Measurements from ENCODE around the gene HLA-DOA. TPM values are rescaled to one million over a fixed set of nuclear protein-coding genes. Genes with fewer than 3 reads are reported as not detected.
A peak's percentile ranks its signal among the peaks of the same experiment; 100 is the strongest.

Gene HLA-DOA
- total RNA-seq, 1 donor from 2014 or later: 4.1 TPM

DNA sequence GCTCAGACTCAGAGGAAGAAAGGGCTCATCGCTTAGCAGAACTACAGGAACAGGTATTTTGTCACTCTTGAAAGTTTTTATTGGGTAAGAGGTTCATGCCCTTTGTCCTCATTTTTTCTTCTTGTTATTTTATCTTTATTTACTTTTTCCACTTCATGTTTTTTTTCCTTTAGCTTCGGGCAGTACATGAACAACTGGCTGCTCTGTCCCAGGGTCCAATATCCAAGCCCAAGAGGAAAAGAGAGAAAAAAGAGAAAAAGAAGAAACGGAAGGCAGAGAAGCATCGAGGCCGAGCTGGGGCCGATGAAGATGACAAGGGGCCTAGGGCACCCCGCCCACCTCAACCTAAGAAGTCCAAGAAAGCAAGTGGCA is 31.5 kb downstream of the HLA-DOA start:
- Mint-ChIP-seq H3K4me1 (ENCODE audit: low read depth) (peaks cover 54% of the 10 kb centered on the region), H3K36me3 (ENCODE audit: insufficient read depth) (peaks cover 76% of the 10 kb centered on the region), H3K4me3 (ENCODE audit: low read depth) (no peak overlapping the region), H3K27me3 (no peaks in the 10 kb centered on the region), H3K27ac (no peak overlapping the region), H3K9me3 (ENCODE audit: low read depth) (no peaks in the 10 kb centered on the region)
- DNase-seq (ENCODE audit: low spot score, unreplicated experiment): no peak
- TF ChIP-seq, protein P1, sequence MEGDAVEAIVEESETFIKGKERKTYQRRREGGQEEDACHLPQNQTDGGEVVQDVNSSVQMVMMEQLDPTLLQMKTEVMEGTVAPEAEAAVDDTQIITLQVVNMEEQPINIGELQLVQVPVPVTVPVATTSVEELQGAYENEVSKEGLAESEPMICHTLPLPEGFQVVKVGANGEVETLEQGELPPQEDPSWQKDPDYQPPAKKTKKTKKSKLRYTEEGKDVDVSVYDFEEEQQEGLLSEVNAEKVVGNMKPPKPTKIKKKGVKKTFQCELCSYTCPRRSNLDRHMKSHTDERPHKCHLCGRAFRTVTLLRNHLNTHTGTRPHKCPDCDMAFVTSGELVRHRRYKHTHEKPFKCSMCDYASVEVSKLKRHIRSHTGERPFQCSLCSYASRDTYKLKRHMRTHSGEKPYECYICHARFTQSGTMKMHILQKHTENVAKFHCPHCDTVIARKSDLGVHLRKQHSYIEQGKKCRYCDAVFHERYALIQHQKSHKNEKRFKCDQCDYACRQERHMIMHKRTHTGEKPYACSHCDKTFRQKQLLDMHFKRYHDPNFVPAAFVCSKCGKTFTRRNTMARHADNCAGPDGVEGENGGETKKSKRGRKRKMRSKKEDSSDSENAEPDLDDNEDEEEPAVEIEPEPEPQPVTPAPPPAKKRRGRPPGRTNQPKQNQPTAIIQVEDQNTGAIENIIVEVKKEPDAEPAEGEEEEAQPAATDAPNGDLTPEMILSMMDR (IDR thresholded peaks at IDR 0.05; ENCODE audit: unreplicated experiment): no peak

DNA sequence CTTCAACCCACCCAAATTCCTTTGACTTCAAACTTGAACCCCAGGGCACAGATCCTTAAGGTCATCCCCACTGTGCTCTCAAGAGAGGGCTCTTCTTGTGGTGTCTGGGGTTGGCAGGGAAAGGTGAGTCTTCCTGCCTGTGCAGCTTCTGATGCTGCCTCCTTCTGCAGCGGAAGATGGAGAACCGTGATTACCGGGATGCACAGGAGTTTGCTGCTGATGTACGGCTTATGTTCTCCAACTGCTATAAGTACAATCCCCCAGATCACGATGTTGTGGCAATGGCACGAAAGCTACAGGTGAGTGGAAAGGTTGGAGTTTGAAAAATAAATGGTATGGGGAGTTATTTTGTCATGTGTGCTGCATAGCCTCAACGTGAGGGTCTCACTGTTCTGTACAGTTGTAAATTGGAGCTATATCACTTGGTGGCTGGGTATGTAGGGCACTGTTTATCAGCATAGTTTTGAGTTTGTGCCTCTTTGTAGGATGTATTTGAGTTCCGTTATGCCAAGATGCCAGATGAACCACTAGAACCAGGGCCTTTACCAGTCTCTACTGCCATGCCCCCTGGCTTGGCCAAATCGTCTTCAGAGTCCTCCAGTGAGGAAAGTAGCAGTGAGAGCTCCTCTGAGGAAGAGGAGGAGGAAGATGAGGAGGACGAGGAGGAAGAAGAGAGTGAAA is 32.0 kb downstream of the HLA-DOA start:
- peaks cover 49% of the 10 kb centered on the region for H3K4me1 Mint-ChIP-seq (ENCODE audit: low read depth)
- H3K27ac Mint-ChIP-seq: peak overlapping the region; percentile 1
- no peaks in the 10 kb centered on the region for H3K27me3 Mint-ChIP-seq

DNA sequence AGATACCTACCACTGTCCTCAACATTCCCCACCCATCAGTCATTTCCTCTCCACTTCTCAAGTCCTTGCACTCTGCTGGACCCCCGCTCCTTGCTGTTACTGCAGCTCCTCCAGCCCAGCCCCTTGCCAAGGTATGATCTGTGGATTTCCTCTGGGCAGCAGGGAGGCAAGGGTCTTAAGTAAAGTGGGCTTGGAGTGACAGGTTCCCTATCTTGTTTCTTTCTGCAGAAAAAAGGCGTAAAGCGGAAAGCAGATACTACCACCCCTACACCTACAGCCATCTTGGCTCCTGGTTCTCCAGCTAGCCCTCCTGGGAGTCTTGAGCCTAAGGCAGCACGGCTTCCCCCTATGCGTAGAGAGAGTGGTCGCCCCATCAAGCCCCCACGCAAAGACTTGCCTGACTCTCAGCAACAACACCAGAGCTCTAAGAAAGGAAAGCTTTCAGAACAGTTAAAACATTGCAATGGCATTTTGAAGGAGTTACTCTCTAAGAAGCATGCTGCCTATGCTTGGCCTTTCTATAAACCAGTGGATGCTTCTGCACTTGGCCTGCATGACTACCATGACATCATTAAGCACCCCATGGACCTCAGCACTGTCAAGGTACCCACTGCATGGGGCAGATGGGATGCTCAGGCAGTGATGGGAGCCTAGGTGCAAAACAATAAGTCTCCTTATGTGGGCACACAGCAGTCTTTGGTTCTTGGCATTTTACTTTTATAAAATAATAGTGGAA is 32.9 kb downstream of the HLA-DOA start:
- peak overlapping the region; percentile 12 for H3K4me3 Mint-ChIP-seq (ENCODE audit: low read depth)
- TF ChIP-seq, protein P1 (IDR thresholded peaks at IDR 0.05; ENCODE audit: unreplicated experiment): no peak
- no peaks in the 10 kb centered on the region for H3K27me3 Mint-ChIP-seq
- no peak overlapping the region for H3K27ac Mint-ChIP-seq
- peaks cover 79% of the 10 kb centered on the region for H3K36me3 Mint-ChIP-seq (ENCODE audit: insufficient read depth)
- no peak for DNase-seq (ENCODE audit: low spot score, unreplicated experiment)
- H3K9me3 Mint-ChIP-seq (ENCODE audit: low read depth): no peaks in the 10 kb centered on the region
- peaks cover 40% of the 10 kb centered on the region for H3K4me1 Mint-ChIP-seq (ENCODE audit: low read depth)

More for the DNA sequence above, 32.0 kb downstream of the HLA-DOA start:
- TF ChIP-seq, protein P1 (IDR thresholded peaks at IDR 0.05; ENCODE audit: unreplicated experiment): no peak
- Mint-ChIP-seq H3K9me3 (ENCODE audit: low read depth) (no peaks in the 10 kb centered on the region), H3K4me3 (ENCODE audit: low read depth) (no peak overlapping the region), H3K36me3 (ENCODE audit: insufficient read depth) (peaks cover 81% of the 10 kb centered on the region)
- no peak for DNase-seq (ENCODE audit: low spot score, unreplicated experiment)

DNA sequence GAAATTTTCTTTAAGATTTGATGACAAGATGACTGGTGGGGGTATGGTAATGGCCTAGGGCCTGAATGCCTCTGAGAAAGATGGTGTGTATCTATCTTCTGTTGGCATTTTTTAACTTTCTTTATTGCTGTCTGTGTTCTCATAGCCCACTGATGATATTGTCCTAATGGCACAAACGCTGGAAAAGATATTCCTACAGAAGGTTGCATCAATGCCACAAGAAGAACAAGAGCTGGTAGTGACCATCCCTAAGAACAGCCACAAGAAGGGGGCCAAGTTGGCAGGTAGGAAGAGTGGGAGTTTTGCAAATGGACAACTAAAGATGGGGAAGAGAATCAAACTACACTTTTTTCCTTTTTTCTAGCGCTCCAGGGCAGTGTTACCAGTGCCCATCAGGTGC is 33.5 kb downstream of the HLA-DOA start:
- Mint-ChIP-seq H3K27ac (no peak overlapping the region), H3K4me3 (ENCODE audit: low read depth) (peak overlapping the region; percentile 19), H3K36me3 (ENCODE audit: insufficient read depth) (peaks cover 80% of the 10 kb centered on the region), H3K27me3 (no peaks in the 10 kb centered on the region), H3K9me3 (ENCODE audit: low read depth) (no peaks in the 10 kb centered on the region), H3K4me1 (ENCODE audit: low read depth) (peaks cover 38% of the 10 kb centered on the region)
- TF ChIP-seq, protein P1 (IDR thresholded peaks at IDR 0.05; ENCODE audit: unreplicated experiment): no peak
- DNase-seq (ENCODE audit: low spot score, unreplicated experiment): no peak

DNA sequence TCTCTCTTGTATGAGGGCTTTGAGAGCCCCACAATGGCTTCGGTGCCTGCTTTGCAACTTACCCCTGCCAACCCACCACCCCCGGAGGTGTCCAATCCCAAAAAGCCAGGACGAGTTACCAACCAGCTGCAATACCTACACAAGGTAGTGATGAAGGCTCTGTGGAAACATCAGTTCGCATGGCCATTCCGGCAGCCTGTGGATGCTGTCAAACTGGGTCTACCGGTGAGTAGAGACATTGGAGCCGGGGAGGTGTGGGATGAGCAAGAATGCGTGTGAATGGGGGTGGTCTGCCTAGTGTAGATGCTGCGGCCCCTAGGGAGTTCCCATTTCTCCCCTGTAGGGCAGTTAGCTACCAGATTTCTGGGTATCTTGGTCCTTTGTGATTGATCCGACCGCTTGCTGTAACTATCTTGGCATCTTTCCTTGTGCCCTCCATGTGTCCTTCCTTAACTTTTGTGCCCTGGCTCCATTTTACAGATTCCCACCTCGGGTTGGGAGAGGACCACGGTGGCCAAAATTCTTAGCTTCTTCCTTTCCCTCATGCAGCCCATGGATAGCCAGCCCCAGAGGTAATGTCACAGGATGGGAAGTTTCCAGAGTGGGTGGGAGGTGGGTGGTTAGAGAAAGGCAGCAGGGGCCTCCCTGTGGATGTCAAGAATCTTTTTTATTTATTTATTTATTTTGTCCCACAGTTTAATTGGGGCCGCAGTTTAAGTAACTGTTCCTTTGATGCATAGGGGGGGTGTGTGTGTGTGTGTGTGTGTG is 34.7 kb downstream of the HLA-DOA start:
- TF ChIP-seq, protein P1 (IDR thresholded peaks at IDR 0.05; ENCODE audit: unreplicated experiment): no peak
- no peak for DNase-seq (ENCODE audit: low spot score, unreplicated experiment)
- Mint-ChIP-seq H3K27ac (peak overlapping the region; percentile 69), H3K9me3 (ENCODE audit: low read depth) (no peaks in the 10 kb centered on the region), H3K36me3 (ENCODE audit: insufficient read depth) (peaks cover 69% of the 10 kb centered on the region), H3K27me3 (no peaks in the 10 kb centered on the region), H3K4me3 (ENCODE audit: low read depth) (peak overlapping the region; percentile 92), H3K4me1 (ENCODE audit: low read depth) (peaks cover 31% of the 10 kb centered on the region)

Measured in progenitor cell of endocrine pancreas (in vitro differentiated cells).